Measurements from ENCODE around the gene BMERB1.
A peak's percentile ranks its signal among the peaks of the same experiment; 100 is the strongest.
"Not testable (repeated sequence)": the region's sequence is repeated elsewhere in the genome, so short reads cannot be mapped to it uniquely, and the experiment has no call there.

BMERB1 gene

DNA sequence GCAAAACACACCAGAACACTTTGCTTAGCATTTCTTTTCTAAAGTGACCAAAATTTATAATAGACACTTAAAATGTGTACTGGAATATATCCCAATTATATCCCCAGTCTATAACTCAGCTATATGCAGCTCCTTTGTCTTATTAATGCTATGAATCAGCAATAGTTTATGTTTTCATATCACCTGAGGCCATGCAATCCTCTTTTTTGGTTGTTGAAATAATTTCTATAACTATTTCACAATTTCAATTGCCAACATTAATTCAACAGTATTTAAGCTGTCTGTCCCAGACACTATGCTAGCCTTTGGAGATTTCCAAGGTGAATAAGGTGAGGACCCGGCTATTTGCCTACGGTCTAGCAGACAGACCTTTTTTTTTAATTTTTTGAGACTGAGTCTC, 17.2 kb upstream of the BMERB1 start:
- no peak for TF ChIP-seq CTCF (IDR thresholded peaks at IDR 0.05; ENCODE audit: low read depth, low read length, missing control alignments)
- H3K4me3 ChIP-seq (ENCODE audit: low read depth, low read length): no peak overlapping the region
- in situ Hi-C loops (cut with HindIII; ENCODE audit: low sequenced_read_pairs): no loop called here
- no peak for DNase-seq (ENCODE audit: low read depth)

DNA sequence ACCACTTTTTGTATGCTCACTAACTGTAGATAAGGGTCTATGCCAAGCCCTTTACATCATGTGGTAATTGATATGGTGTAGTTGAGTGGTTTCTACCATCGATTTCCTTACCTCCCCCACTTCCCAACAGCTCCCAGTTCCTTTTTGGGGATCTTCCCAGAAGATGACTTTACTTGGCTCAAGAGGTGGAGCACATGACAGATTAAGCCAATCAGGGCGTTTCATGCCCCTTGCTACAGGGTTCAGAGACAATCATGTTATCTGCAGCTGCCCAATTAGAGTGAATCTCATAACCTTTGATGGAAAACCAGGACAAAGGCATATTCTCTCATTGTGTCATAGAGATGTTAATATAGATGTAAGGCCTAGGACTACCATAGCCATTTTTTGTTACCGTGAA, 16.2 kb upstream of the BMERB1 start:
- TF ChIP-seq CTCF (IDR thresholded peaks at IDR 0.05; ENCODE audit: low read depth, low read length, missing control alignments): no peak
- no peak overlapping the region for H3K4me3 ChIP-seq (ENCODE audit: low read depth, low read length)
- no peak for DNase-seq (ENCODE audit: low read depth)
- in situ Hi-C loops (cut with HindIII; ENCODE audit: low sequenced_read_pairs): no loop called here

- in situ Hi-C loops (cut with HindIII; ENCODE audit: low sequenced_read_pairs); DNase-seq (ENCODE audit: low read depth); H3K4me3 ChIP-seq (ENCODE audit: low read depth, low read length): not testable (repeated sequence)
Observed at GRCh38 chr16:15421696-15422095, 12.7 kb upstream of the BMERB1 start.

DNA sequence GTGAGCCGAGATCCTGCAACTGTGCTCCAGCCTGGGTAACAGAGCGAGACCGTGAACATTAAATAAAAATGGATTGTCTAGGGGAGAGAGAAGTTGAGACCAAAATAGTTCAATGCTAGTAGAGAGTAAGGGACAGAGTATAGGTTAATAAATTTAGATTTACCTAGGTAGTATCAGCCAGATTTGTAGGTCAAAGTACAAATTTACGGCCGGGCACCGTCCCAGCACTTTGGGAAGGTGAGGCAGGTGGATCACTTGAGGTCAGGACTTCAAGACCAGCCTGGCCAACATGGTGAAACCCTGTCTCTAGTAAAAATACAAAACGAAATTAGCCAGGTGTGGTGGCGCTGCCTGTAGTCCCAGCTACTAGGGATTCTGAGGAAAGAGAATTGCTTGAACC, 12.2 kb upstream of the BMERB1 start:
- H3K4me3 ChIP-seq (ENCODE audit: low read depth, low read length): no peak overlapping the region
- in situ Hi-C loops (cut with HindIII; ENCODE audit: low sequenced_read_pairs): no loop called here
- no peak for DNase-seq (ENCODE audit: low read depth)
- TF ChIP-seq CTCF (IDR thresholded peaks at IDR 0.05; ENCODE audit: low read depth, low read length, missing control alignments): no peak

- in situ Hi-C loops (cut with HindIII; ENCODE audit: low sequenced_read_pairs): no loop called here
- no peak for TF ChIP-seq CTCF (IDR thresholded peaks at IDR 0.05; ENCODE audit: low read depth, low read length, missing control alignments)
- DNase-seq (ENCODE audit: low read depth): no peak
- H3K4me3 ChIP-seq (ENCODE audit: low read depth, low read length): no peak overlapping the region
Observed at GRCh38 chr16:15425861-15426260, 8.5 kb upstream of the BMERB1 start.

GRCh38 chr16:15426796-15427195, 7.6 kb upstream of the BMERB1 start:
- TF ChIP-seq CTCF (IDR thresholded peaks at IDR 0.05; ENCODE audit: low read depth, low read length, missing control alignments): no peak
- DNase-seq (ENCODE audit: low read depth): no peak
- in situ Hi-C loops (cut with HindIII; ENCODE audit: low sequenced_read_pairs): no loop called here
- no peak overlapping the region for H3K4me3 ChIP-seq (ENCODE audit: low read depth, low read length)

GRCh38 chr16:15427648-15428239, 6.6 kb upstream of the BMERB1 start:
- DNase-seq (ENCODE audit: low read depth): peak; percentile 76
- H3K4me3 ChIP-seq (ENCODE audit: low read depth, low read length): no peak overlapping the region
- in situ Hi-C loops (cut with HindIII; ENCODE audit: low sequenced_read_pairs): no loop called here
- peak; percentile 69 for TF ChIP-seq CTCF (IDR thresholded peaks at IDR 0.05; ENCODE audit: low read depth, low read length, missing control alignments)

- H3K4me3 ChIP-seq (ENCODE audit: low read depth, low read length); in situ Hi-C loops (cut with HindIII; ENCODE audit: low sequenced_read_pairs); DNase-seq (ENCODE audit: low read depth): not testable (repeated sequence)
Observed at GRCh38 chr16:15430884-15431283, 3.5 kb upstream of the BMERB1 start.
